Lower lobe of right lung (tissue), 2 donors: ENCODE data around the gene EIF2B5. TPM values are rescaled to one million over a fixed set of nuclear protein-coding genes. Genes with fewer than 3 reads are reported as not detected.
A peak's percentile ranks its signal among the peaks of the same experiment; 100 is the strongest.
"Not testable (repeated sequence)": the region's sequence is repeated elsewhere in the genome, so short reads cannot be mapped to it uniquely, and the experiment has no call there.

ENCODE experiments used
- ATAC-seq, 2 donors: fragments of 200-7000 bp; cut with Tn5 transposase; one replicate each; pipeline ENCODE4 v1.9.1; 2020 to 2022; ENCODE audit warnings: mild to moderate bottlenecking in 2 of 2, moderate library complexity in 2 of 2
- DNase-seq: peaks from one replicate; pipeline ENCODE4 v3.0.0-alpha.2; 2020
- H3K27ac ChIP-seq: fragments of 200-600 bp; one replicate; pipeline ENCODE4 v1.8.0; 2022
- H3K27me3 ChIP-seq: fragments of 200-600 bp; one replicate; pipeline ENCODE4 v1.8.0; 2022; ENCODE audit warnings: low read depth
- H3K36me3 ChIP-seq: fragments of 200-600 bp; one replicate; pipeline ENCODE4 v1.8.0; 2022; ENCODE audit warnings: mild to moderate bottlenecking
- H3K4me1 ChIP-seq: fragments of 200-600 bp; one replicate; pipeline ENCODE4 v1.8.0; 2022
- H3K4me3 ChIP-seq: fragments of 200-600 bp; one replicate; pipeline ENCODE4 v1.8.0; 2022; ENCODE audit warnings: mild to moderate bottlenecking
- H3K9me3 ChIP-seq: fragments of 200-600 bp; one replicate; pipeline ENCODE4 v1.8.0; 2022
- CTCF ChIP-seq: fragments of 200-600 bp; IDR thresholded peaks from one replicate; pipeline ENCODE4 v1.8.0; 2022; ENCODE audit warnings: antibody characterized with exemption, mild to moderate bottlenecking
- intact Hi-C: fragments of 100-400 bp; cut with DNase I; formaldehyde crosslinking; loops from one replicate; pipeline ENCODE4 v1.11.0; 2022
- total RNA-seq: library from RNA; stranded (reverse); fragmentation: NEBNext Ultra II Directional; extraction: Animal tissue kit (Norgen Biotek cat#: 25700); gene quantifications from one replicate; pipeline ENCODE4 v1.2.1, GENCODE V29; 2021
- donor health status: DM: no; HTN: yes; CAD: no; lungs with severe emphysema.

EIF2B5 gene
- total RNA-seq, 1 donor from 2014 or later: 41.9 TPM

GRCh38 chr3:184148076-184148475 is 12.9 kb downstream of the EIF2B5 start:
- Histone ChIP-seq H3K9me3 (no peaks in the 10 kb centered on the region), H3K27ac (no peak overlapping the region), H3K4me1 (no peaks in the 10 kb centered on the region), H3K36me3 (peaks cover 38% of the 10 kb centered on the region), H3K4me3 (no peak overlapping the region), H3K27me3 (no peaks in the 10 kb centered on the region)
- DNase-seq: no peak
- ATAC-seq: no peak
- TF ChIP-seq CTCF: no peak
- intact Hi-C loops: no loop called here

GRCh38 chr3:184149123-184149522 is 14.0 kb downstream of the EIF2B5 start:
- peaks cover 27% of the 10 kb centered on the region for H3K36me3 ChIP-seq
- H3K4me3 ChIP-seq: no peak overlapping the region
- no peaks in the 10 kb centered on the region for H3K4me1 ChIP-seq
- ATAC-seq (no peak), DNase-seq (no peak)
- TF ChIP-seq CTCF: no peak
- no peak overlapping the region for H3K27ac ChIP-seq
- H3K9me3 ChIP-seq: no peaks in the 10 kb centered on the region
- intact Hi-C loops: no loop called here
- no peaks in the 10 kb centered on the region for H3K27me3 ChIP-seq

GRCh38 chr3:184149770-184150169 is 14.6 kb downstream of the EIF2B5 start:
- H3K4me3 ChIP-seq, ATAC-seq, intact Hi-C loops, DNase-seq, H3K4me1 ChIP-seq, H3K9me3 ChIP-seq, H3K27ac ChIP-seq, H3K27me3 ChIP-seq: not testable (repeated sequence)
- peaks cover 21% of the 10 kb centered on the region for H3K36me3 ChIP-seq

- no peak for TF ChIP-seq CTCF
- DNase-seq (peak; percentile 86), ATAC-seq (peak; percentile 92 to 94)
- Histone ChIP-seq H3K4me3 (peak within 1 kb of the TSS; percentile 97), H3K27me3 (no peaks in the 10 kb centered on the region), H3K36me3 (no peaks in the 10 kb centered on the region), H3K4me1 (peaks cover 45% of the 10 kb centered on the region), H3K9me3 (no peaks in the 10 kb centered on the region), H3K27ac (peak within 1 kb of the TSS; percentile 88)
- intact Hi-C loops: no loop called here
Measured at GRCh38 chr3:184154885-184155643, 19.9 kb downstream of the EIF2B5 start, which contains the start of gene DVL3. DVL3 (plus strand) TSS chr3:184155377; CDS start chr3:184155636, 259 bp downstream.

GRCh38 chr3:184155644-184156521 is 20.7 kb downstream of the EIF2B5 start:
- Histone ChIP-seq H3K27me3 (no peaks in the 10 kb centered on the region), H3K4me1 (peaks cover 53% of the 10 kb centered on the region), H3K4me3 (peak overlapping the region; percentile 97), H3K9me3 (no peaks in the 10 kb centered on the region), H3K27ac (peak overlapping the region; percentile 88), H3K36me3 (no peaks in the 10 kb centered on the region)
- DNase-seq (peak; percentile 68), ATAC-seq (peak; percentile 35)
- no peak for TF ChIP-seq CTCF
- intact Hi-C loops: no loop called here
